ENCODE data around the gene ITPR2.
"Not testable (repeated sequence)": the region's sequence is repeated elsewhere in the genome, so short reads cannot be mapped to it uniquely, and the experiment has no call there.

Gene ITPR2

GRCh38 chr12:26519462-26519861 is 313.5 kb downstream of the ITPR2 start:
- H3K27ac ChIP-seq = no peak overlapping the region
- TF ChIP-seq CTCF (IDR thresholded peaks at IDR 0.05) = no peak
- H3K4me3 ChIP-seq = no peak overlapping the region
- no peak for DNase-seq (ENCODE audit: low spot score)

GRCh38 chr12:26517320-26517719 is 315.7 kb downstream of the ITPR2 start:
- not testable (repeated sequence) for H3K27ac ChIP-seq; DNase-seq (ENCODE audit: low spot score); H3K4me3 ChIP-seq

GRCh38 chr12:26514364-26514763 is 318.6 kb downstream of the ITPR2 start:
- Histone ChIP-seq H3K27ac (no peak overlapping the region), H3K4me3 (no peak overlapping the region)
- no peak for TF ChIP-seq CTCF (IDR thresholded peaks at IDR 0.05)
- DNase-seq (ENCODE audit: low spot score) = no peak

GRCh38 chr12:26513363-26514043 is 319.5 kb downstream of the ITPR2 start:
- TF ChIP-seq CTCF (IDR thresholded peaks at IDR 0.05) = no peak
- no peak for DNase-seq (ENCODE audit: low spot score)
- H3K4me3 ChIP-seq = no peak overlapping the region

GRCh38 chr12:26512213-26512612 is 320.8 kb downstream of the ITPR2 start:
- Histone ChIP-seq H3K27ac (no peak overlapping the region), H3K4me3 (no peak overlapping the region)
- no peak for DNase-seq (ENCODE audit: low spot score)
- TF ChIP-seq CTCF (IDR thresholded peaks at IDR 0.05) = no peak

More at GRCh38 chr12:26513363-26514043, 319.5 kb downstream of the ITPR2 start:
- H3K27ac ChIP-seq = no peak overlapping the region

GRCh38 chr12:26510354-26510674 is 322.7 kb downstream of the ITPR2 start:
- no peak overlapping the region for H3K27ac ChIP-seq
- no peak overlapping the region for H3K4me3 ChIP-seq
- DNase-seq (ENCODE audit: low spot score) = no peak
- TF ChIP-seq CTCF (IDR thresholded peaks at IDR 0.05) = no peak

GRCh38 chr12:26507613-26508012 is 325.4 kb downstream of the ITPR2 start:
- no peak for TF ChIP-seq CTCF (IDR thresholded peaks at IDR 0.05)
- no peak overlapping the region for H3K4me3 ChIP-seq
- no peak for DNase-seq (ENCODE audit: low spot score)
- H3K27ac ChIP-seq = no peak overlapping the region

Data from coronary artery (tissue), 2 donors.